Activated T-cell treated with anti-CD3 and anti-CD28 coated beads, Interleukin-2, amount 50 U/mL, for 72 hours (primary cell): ENCODE data around the gene PLA2R1. TPM values are rescaled to one million over a fixed set of nuclear protein-coding genes. Genes with fewer than 3 reads are reported as not detected.

ENCODE experiments used
- ATAC-seq, 2 donors: fragments of 150-1000 bp; cut with Tn5 transposase; replicated peaks in 1 of 2; 2 replicates each; pipeline ENCODE4 v1.10.0; 2021; ENCODE audit warnings: moderate library complexity in 2 of 2, mild to moderate bottlenecking in 1 of 2
- DNase-seq, 2 donors: peaks; one replicate each; pipeline ENCODE4 v3.0.0; 2021 to 2022; ENCODE audit warnings: mixed read lengths in 1 of 2
- H3K27ac Mint-ChIP-seq: one replicate; pipeline ENCODE4 v1.8.0; 2022; ENCODE audit warnings: mild to moderate bottlenecking, moderate library complexity, mixed read lengths
- H3K27me3 Mint-ChIP-seq: one replicate; pipeline ENCODE4 v1.8.0; 2022; ENCODE audit warnings: low read depth, mixed read lengths
- H3K36me3 Mint-ChIP-seq, 2 donors: one replicate each; pipeline ENCODE4 v1.8.0; 2022; ENCODE audit warnings: mixed read lengths in 2 of 2, mild to moderate bottlenecking in 1 of 2; ENCODE audit not compliant: insufficient read depth in 2 of 2
- H3K4me1 Mint-ChIP-seq: one replicate; pipeline ENCODE4 v1.8.0; 2022; ENCODE audit warnings: low read depth, mixed read lengths
- H3K4me3 Mint-ChIP-seq, 2 donors: one replicate each; pipeline ENCODE4 v1.8.0; 2022; ENCODE audit warnings: mild to moderate bottlenecking in 2 of 2, mixed read lengths in 2 of 2, moderate library complexity in 2 of 2
- H3K9me3 Mint-ChIP-seq, 2 donors: one replicate each; pipeline ENCODE4 v1.8.0; 2022; ENCODE audit warnings: mixed read lengths in 2 of 2
- total RNA-seq, 2 donors: library from RNA; stranded (reverse); gene quantifications; one replicate each; pipeline ENCODE4 v1.2.3, GENCODE V29; 2022

The PLA2R1 gene
- not detected for total RNA-seq

DNA sequence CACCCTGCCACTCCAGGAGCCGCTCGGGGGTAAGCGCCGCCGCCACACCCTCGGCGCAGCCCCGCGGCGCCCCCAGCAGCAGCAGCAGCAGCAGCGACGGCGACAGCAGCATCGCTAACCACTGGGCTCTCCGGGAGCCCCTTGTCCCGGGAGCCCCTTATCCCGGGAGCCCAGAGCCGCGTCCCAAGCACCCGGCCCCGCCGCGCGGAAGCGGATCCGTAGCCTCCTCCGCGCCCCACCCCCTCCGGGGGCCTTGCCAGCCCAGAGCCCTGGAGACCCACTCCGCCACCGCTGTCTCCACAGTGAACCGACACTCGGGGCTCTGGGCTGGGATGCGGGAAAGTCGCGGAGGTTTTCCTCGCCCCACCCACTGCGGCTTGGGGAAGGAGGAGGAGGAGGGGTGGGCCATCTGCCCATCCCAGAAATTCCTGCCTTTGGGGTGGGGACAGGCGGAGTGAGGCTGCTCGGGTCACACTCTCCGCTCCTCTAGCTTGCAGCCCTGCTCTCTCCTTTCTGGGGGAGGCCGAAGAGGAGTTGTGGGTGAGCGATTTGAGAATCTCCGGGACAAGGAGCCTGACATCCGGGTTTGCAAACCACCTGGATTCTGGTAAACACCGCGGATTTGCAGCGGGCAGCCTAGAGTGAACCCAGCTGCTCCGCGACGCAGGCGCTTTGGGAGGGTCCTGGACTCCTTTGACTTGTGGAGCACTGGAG, at the start of gene PLA2R1:
Gene PLA2R1, minus strand, starts transcription at position 324 of the 714 bp plus-strand sequence. Its CDS starts 212 bp downstream, at position 112.
- DNase-seq (peak; percentile 16 to 19), ATAC-seq (peak; percentile 57 to 65)
- Mint-ChIP-seq H3K4me3 (peak within 1 kb of the TSS; percentile 68 to 81), H3K36me3 (peaks cover 0 to 2% of the 10 kb centered on the region in 2 donors), H3K4me1 (peaks cover 7% of the 10 kb centered on the region), H3K27me3 (peaks cover 53% of the 10 kb centered on the region), H3K27ac (no peak within 1 kb of the TSS), H3K9me3 (peaks cover 0 to 1% of the 10 kb centered on the region in 2 donors)

DNA sequence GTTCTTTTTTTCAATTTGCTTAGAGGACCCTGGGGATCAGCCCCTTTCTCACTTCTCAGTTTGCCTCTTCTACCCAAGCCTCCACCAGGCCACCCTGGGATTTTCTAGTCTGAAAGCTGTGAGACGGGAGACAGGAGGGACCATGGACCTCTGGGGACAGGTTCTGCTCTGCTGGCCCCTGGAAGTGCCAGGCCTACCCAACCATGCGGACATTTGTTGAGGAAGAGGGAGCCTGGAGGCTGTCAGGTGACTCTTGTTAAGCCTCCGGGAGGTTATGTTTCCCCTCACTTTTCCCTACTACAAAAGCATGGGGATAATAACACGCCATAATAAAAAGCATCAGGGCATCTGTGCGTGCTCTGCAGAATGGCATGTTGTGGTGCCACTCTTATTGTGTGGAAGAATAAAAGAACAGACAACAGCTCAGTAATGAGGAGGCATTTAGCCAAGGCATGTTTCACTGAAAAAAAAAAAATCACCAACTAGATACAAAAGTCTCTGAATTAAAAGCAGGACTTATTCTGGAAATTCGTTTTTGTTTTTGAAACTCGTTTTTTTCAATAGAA, 48.3 kb upstream of the PLA2R1 start:
- Mint-ChIP-seq H3K36me3 (no peaks in the 10 kb centered on the region), H3K4me3 (no peak overlapping the region), H3K9me3 (no peaks in the 10 kb centered on the region), H3K4me1 (peaks cover 7% of the 10 kb centered on the region), H3K27me3 (peaks cover 13% of the 10 kb centered on the region), H3K27ac (no peak overlapping the region)
- no peak for ATAC-seq
- no peak for DNase-seq

DNA sequence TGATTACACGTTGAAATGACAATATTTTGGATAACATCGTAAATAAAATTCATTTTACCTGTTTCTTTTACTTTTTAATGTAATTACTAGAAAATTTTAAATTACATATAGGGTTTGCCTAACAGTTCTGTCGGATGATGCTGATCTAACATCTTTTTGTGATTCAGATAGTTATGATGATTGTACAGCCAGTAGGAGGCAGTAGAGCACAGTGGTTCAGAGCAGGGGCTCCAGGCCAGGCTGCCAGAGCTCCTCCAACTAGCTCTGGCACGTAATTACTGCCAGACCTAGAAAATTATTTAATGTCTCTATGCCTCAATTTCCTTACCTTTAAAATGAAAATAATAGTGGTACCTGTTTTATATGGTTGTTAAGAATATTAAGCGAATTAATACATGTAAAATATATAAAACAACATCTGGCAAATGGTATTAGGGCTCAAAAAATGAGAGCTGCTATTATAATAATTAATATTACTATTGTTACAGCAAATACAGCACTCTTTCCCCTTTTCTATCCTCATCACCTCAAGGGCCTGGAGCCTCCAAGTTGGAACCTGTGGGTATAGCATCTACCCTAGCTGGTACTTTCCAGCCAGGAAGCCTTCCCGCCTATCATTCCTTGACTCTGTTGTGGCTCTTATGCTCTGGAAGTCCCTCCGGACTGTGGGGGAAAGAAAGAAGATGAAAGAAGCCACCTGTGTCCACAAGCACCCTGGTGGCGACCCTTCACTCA, 47.7 kb upstream of the PLA2R1 start:
- Mint-ChIP-seq H3K9me3 (no peaks in the 10 kb centered on the region), H3K4me1 (peaks cover 7% of the 10 kb centered on the region), H3K36me3 (no peaks in the 10 kb centered on the region), H3K4me3 (no peak overlapping the region), H3K27ac (no peak overlapping the region), H3K27me3 (peaks cover 13% of the 10 kb centered on the region)
- ATAC-seq (peak; percentile 74 to 76), DNase-seq (peak; percentile 53 to 64)

DNA sequence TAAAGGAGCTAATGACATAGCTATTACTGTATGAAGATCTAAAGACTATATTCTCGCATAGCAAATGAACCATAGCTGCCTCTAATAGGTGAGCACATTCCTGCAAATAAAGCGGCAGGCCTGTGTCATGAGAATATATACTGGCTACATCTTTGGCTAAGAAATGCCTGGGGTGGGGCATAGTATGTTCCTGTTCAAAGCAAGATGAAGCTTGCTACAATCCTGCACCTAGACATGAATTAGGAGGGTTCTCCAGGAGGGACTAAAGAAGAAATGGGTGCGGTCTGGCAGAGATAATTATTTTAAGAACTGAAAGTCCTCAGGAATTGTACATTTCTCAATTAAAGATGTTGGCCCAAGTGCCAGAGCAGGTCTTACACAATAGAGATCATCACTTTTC, 46.8 kb upstream of the PLA2R1 start:
- H3K27ac Mint-ChIP-seq: no peak overlapping the region
- no peaks in the 10 kb centered on the region for H3K9me3 Mint-ChIP-seq
- DNase-seq (no peak), ATAC-seq (no peak)
- peaks cover 7% of the 10 kb centered on the region for H3K4me1 Mint-ChIP-seq
- H3K4me3 Mint-ChIP-seq: no peak overlapping the region
- no peaks in the 10 kb centered on the region for H3K36me3 Mint-ChIP-seq
- peaks cover 19% of the 10 kb centered on the region for H3K27me3 Mint-ChIP-seq

DNA sequence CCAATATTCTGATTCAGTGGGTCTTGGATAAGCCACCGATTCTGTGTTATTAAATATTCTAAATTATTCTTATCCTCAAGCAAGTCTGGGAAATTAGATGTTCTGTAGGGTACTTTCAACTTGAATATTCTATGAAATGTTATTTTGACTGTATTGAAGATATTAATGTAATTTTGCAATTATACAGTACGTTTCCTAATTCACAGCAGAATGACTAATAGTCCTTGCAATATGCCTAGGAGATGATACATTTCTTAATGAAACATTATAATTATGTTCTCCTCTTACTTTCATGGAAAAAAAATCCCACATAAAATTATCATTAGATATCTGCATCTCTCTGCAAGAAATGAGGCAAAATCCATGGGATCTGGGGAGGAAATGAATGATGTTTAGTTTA, 46.2 kb upstream of the PLA2R1 start:
- Mint-ChIP-seq H3K27ac (no peak overlapping the region), H3K36me3 (no peaks in the 10 kb centered on the region), H3K4me1 (peaks cover 7% of the 10 kb centered on the region), H3K9me3 (no peaks in the 10 kb centered on the region), H3K27me3 (peaks cover 25% of the 10 kb centered on the region), H3K4me3 (no peak overlapping the region)
- DNase-seq: no peak
- no peak for ATAC-seq

DNA sequence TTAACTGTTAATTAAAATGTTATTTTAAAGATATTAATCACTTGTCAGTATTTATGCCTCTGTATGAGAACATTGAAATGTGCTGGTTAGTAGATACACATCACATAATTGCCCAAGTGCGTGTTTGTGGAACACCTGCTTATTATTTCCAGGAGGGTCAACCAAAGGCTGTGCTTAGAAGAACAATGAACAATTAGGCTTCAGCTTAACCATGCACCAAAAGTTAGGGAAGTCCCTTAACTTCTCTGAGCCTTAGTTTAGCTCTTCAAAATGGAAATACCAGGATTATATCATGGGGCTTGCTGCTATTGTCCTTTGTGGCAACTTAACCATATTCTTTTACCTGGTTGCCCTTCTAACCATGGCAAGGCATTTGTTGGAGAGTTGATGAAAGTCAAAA, 43.0 kb upstream of the PLA2R1 start:
- Mint-ChIP-seq H3K9me3 (no peaks in the 10 kb centered on the region), H3K4me1 (no peaks in the 10 kb centered on the region), H3K36me3 (no peaks in the 10 kb centered on the region), H3K4me3 (no peak overlapping the region), H3K27me3 (peaks cover 31% of the 10 kb centered on the region), H3K27ac (no peak overlapping the region)
- DNase-seq: no peak
- no peak for ATAC-seq

DNA sequence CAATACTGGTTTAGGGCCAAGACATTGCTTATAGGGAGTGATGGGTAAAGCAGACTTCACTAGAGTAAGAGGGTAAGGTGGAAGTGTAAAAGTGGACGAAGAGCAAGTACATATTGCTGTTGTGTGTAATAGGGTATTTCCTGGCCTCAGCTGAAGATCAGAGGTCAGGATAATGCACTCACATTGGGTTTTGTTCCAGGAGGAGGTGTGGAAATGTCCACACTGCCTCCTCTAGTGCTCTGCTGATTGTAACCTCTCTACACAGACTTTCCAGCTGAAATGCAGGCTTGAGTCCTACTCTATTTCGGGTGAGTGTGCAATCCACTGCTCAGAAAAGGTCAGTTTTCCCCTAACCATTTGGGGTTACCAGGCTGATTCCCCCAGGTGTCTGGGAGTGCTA, 41.7 kb upstream of the PLA2R1 start:
- H3K4me1 Mint-ChIP-seq: no peaks in the 10 kb centered on the region
- no peaks in the 10 kb centered on the region for H3K36me3 Mint-ChIP-seq
- ATAC-seq (no peak), DNase-seq (no peak)
- no peaks in the 10 kb centered on the region for H3K9me3 Mint-ChIP-seq
- H3K4me3 Mint-ChIP-seq: no peak overlapping the region
- no peak overlapping the region for H3K27ac Mint-ChIP-seq
- H3K27me3 Mint-ChIP-seq: peaks cover 31% of the 10 kb centered on the region

DNA sequence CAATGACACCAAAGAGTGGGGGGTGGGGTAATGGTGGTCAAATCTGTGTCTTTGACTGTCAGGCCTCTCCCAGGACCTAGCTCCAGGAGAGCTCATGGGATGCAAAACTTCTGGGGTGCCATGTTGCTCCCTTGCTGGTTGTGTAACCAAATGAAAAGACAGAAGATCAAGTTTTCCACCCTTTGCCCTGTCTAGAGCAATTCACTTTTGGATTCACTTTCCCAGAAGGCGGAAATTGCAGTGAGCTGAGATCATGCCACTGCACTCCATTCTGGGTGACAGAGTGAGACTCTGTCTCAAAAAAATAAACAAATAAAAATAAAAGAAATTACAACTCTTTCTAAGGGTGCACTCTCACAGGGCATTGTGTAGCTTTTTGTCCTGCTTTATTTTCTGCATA, 34.9 kb upstream of the PLA2R1 start:
- ATAC-seq (no peak), DNase-seq (no peak)
- no peak overlapping the region for H3K4me3 Mint-ChIP-seq
- H3K27me3 Mint-ChIP-seq: peaks cover 22% of the 10 kb centered on the region
- H3K4me1 Mint-ChIP-seq: peaks cover 8% of the 10 kb centered on the region
- no peak overlapping the region for H3K27ac Mint-ChIP-seq
- H3K9me3 Mint-ChIP-seq: peaks cover 6 to 10% of the 10 kb centered on the region in 2 donors
- H3K36me3 Mint-ChIP-seq: peaks cover 1 to 18% of the 10 kb centered on the region in 2 donors

DNA sequence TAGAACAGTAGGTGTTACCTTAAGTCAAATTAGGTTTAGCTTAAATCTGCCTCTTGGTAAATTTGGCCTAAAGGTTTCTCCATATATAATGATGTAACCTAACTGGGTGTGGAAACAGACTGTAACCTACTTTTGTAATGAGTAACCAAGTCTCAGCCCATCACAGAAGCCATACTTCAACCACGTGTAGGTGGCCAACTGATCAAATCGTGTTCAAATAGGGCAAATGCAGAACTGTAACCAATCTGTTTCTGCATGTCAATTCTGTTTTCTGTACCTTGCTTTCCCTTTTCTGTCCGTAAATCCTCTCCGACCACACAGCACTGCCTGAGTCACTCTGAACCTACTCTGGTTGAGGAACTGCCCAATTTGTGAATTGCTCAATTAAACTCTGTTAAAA, 34.0 kb upstream of the PLA2R1 start:
- Mint-ChIP-seq H3K4me3 (no peak overlapping the region), H3K4me1 (peaks cover 8% of the 10 kb centered on the region), H3K36me3 (peaks cover 1 to 18% of the 10 kb centered on the region in 2 donors), H3K27ac (peak overlapping the region; percentile 16), H3K9me3 (peaks cover 7 to 10% of the 10 kb centered on the region in 2 donors), H3K27me3 (peaks cover 13% of the 10 kb centered on the region)
- DNase-seq (peak; percentile 20 to 43), ATAC-seq (peak; percentile 96)

DNA sequence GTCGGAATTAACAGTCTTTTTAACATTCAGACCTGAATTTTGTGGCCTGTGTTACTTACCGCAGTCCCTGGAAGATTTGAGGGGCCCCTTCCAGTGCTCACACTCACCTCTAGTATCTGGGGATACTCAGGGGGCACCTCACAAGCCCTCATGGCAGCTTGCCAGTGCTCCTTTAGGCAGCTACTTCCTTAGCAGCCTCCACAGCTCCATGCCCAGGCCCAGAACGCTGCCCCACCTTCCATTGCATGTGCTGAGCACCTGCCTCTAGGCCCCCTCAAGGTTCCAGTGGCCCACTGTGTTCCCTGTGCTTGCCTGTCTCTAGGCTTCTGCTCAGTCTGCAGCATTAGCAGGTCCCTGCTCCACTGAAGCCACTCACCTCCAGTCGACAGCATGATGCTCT, 30.0 kb upstream of the PLA2R1 start:
- no peak overlapping the region for H3K27ac Mint-ChIP-seq
- H3K4me3 Mint-ChIP-seq: no peak overlapping the region
- ATAC-seq (no peak), DNase-seq (no peak)
- peaks cover 12% of the 10 kb centered on the region for H3K27me3 Mint-ChIP-seq
- peaks cover 19 to 23% of the 10 kb centered on the region in 2 donors for H3K9me3 Mint-ChIP-seq
- peaks cover 14 to 31% of the 10 kb centered on the region in 2 donors for H3K36me3 Mint-ChIP-seq
- H3K4me1 Mint-ChIP-seq: peaks cover 8% of the 10 kb centered on the region

DNA sequence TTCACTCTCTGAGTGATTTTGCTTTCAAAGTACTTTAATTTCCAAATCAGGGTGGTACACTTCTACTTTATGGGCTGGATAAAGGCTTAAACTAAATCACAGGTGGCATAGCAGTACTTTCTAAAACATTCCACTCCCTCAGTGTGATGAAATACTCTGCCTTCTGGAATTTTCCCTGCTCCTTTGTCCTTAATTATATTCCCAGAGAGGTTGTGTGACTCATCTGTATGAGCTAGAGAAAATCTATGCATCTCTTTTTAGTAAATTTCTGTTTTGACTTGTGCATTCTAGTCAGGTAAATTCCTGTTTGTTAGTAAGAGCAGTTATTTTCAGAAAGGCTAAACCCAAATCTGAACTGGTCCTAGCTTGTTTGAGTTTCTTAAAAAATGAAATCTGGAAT, 29.0 kb upstream of the PLA2R1 start:
- H3K27me3 Mint-ChIP-seq: peaks cover 12% of the 10 kb centered on the region
- H3K36me3 Mint-ChIP-seq: peaks cover 18 to 39% of the 10 kb centered on the region in 2 donors
- DNase-seq: no peak
- H3K4me1 Mint-ChIP-seq: peaks cover 4% of the 10 kb centered on the region
- no peak for ATAC-seq
- H3K4me3 Mint-ChIP-seq: no peak overlapping the region
- no peak overlapping the region for H3K27ac Mint-ChIP-seq
- peaks cover 25 to 28% of the 10 kb centered on the region in 2 donors for H3K9me3 Mint-ChIP-seq

DNA sequence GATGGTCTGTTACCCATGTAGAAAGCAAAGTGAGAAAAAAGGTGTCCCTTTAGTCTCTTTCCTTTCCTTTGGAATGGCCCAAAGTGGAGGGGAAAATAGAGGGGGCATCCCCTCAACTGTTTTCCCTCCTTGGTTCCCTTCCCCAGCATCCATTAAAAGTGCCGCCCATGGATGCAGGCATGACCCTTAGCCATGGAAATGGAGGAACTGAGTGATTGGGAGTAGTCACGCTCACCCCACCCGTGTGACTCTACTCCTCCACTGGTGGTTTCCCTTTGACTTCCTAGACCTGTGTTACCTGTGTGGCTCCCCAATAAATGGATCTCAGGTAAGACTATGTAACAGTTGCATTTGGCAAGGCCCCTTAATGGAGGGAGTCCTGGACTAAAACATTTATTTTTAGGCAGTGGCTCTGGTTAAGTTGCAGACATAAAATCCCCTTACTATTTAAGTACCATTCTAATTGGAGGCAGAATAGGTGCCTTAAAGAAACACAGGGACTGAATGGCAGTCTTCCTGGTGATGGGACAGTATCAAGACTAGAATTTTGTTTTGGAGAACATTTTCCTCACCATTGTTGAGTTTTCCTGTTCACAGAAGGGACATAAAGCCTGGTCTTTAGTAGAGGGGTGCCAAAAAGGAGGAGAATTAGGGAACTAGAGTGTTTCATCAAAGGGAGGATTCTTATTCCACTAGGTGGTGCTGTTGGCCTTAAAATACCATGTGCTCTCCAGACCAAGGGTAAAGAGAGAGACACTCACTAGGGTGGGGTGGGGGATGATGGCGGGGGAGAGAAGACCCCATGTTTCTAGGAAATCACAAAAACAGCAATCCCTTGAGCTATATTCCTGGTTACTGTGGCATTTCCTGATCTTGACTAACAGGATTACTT, 25.7 kb upstream of the PLA2R1 start:
- DNase-seq (peak in 1 of 2 donors; percentile 12), ATAC-seq (no peak)
- no peak overlapping the region for H3K4me3 Mint-ChIP-seq
- peaks cover 18 to 31% of the 10 kb centered on the region in 2 donors for H3K36me3 Mint-ChIP-seq
- H3K4me1 Mint-ChIP-seq: no peaks in the 10 kb centered on the region
- peaks cover 21 to 24% of the 10 kb centered on the region in 2 donors for H3K9me3 Mint-ChIP-seq
- H3K27me3 Mint-ChIP-seq: no peaks in the 10 kb centered on the region
- no peak overlapping the region for H3K27ac Mint-ChIP-seq
